Neural cell (in vitro differentiated cells): ENCODE results near the gene LRRC38. TPM values are rescaled to one million over a fixed set of nuclear protein-coding genes. Genes with fewer than 3 reads are reported as not detected.
A peak's percentile ranks its signal among the peaks of the same experiment; 100 is the strongest.

Source experiments
- H2AFZ ChIP-seq: fragments of 200-600, 300-800 bp; sonication (generic), shearing (Covaris generic); 2 replicates; pipeline ENCODE4 v1.6.0; 2014; ENCODE audit warnings: low read depth, mild to moderate bottlenecking, antibody characterized with exemption, low read length, moderate library complexity
- H3F3A ChIP-seq: fragments of 200-600 bp; shearing (Covaris generic); 2 replicates; pipeline ENCODE4 v1.6.1; 2016; ENCODE audit warnings: mild to moderate bottlenecking, moderate library complexity, mixed read lengths, antibody characterized with exemption, low read length; ENCODE audit not compliant: insufficient read depth, poor library complexity, severe bottlenecking
- H3K27ac ChIP-seq: fragments of 200-600, 300-800 bp; sonication (generic), shearing (Covaris generic); 2 replicates; pipeline ENCODE4 v1.5.1; 2014; ENCODE audit warnings: mild to moderate bottlenecking, low read length, moderate library complexity
- H3K27me3 ChIP-seq: fragments of 300-800, 200-600 bp; sonication (generic), shearing (Covaris generic); 2 replicates; pipeline ENCODE4 v1.6.0; 2014; ENCODE audit warnings: mild to moderate bottlenecking, low read depth, low read length, moderate library complexity; ENCODE audit not compliant: insufficient read depth
- H3K36me3 ChIP-seq: fragments of 300-800, 200-600 bp; sonication (generic), shearing (Covaris generic); 2 replicates; pipeline ENCODE4 v1.5.1; 2014; ENCODE audit warnings: mild to moderate bottlenecking, antibody characterized with exemption, low read length, moderate library complexity; ENCODE audit not compliant: insufficient read depth
- H3K4me2 ChIP-seq: fragments of 300-800, 200-600 bp; sonication (generic), shearing (Covaris generic); 2 replicates; pipeline ENCODE4 v1.6.0; 2014; ENCODE audit warnings: mild to moderate bottlenecking, low read length
- H3K4me3 ChIP-seq: fragments of 300-800, 200-600 bp; sonication (generic), shearing (Covaris generic); 2 replicates; pipeline ENCODE4 v1.5.1; 2014; ENCODE audit warnings: mild to moderate bottlenecking, low read length, moderate library complexity
- H3K79me2 ChIP-seq: fragments of 200-600 bp; shearing (Covaris generic); replicated peaks from 2 replicates; pipeline ENCODE4 v1.6.0; 2014; ENCODE audit warnings: mild to moderate bottlenecking, low read length, moderate library complexity; ENCODE audit not compliant: insufficient read depth
- H3K9ac ChIP-seq: fragments of 300-800, 200-600 bp; sonication (generic), shearing (Covaris generic); 2 replicates; pipeline ENCODE4 v1.6.1; 2016; ENCODE audit warnings: mild to moderate bottlenecking, low read length, mixed read lengths
- H3K9me2 ChIP-seq: fragments of 200-600 bp; shearing (Covaris generic); 2 replicates; pipeline ENCODE4 v1.6.1; 2016; ENCODE audit warnings: mild to moderate bottlenecking, low read length, mixed read lengths; ENCODE audit not compliant: insufficient read depth
- H3K9me3 ChIP-seq: fragments of 200-600, 300-800 bp; sonication (generic), shearing (Covaris generic); 2 replicates; pipeline ENCODE4 v1.6.1; 2016; ENCODE audit warnings: mild to moderate bottlenecking, mixed run types, low read length, moderate library complexity, mixed read lengths
- H4K20me1 ChIP-seq: fragments of 200-600 bp; shearing (Covaris generic); 2 replicates; pipeline ENCODE4 v1.6.1; 2016; ENCODE audit warnings: mild to moderate bottlenecking, mixed run types; ENCODE audit not compliant: insufficient read depth
- EP300 ChIP-seq: fragments of 450-650 bp; conservative IDR thresholded peaks from 2 replicates; pipeline ENCODE4 v1.6.1; 2014; ENCODE audit warnings: antibody characterized with exemption, mild to moderate bottlenecking, moderate library complexity; ENCODE audit not compliant: poor library complexity, severe bottlenecking
- EZH2 ChIP-seq: fragments of 200-600, 300-800 bp; shearing (Covaris generic), sonication (generic); IDR thresholded peaks from 2 replicates; pipeline ENCODE4 v1.6.1; 2014; ENCODE audit warnings: antibody characterized with exemption, low read length, borderline replicate concordance, mild to moderate bottlenecking; ENCODE audit not compliant: insufficient read depth, poor library complexity, severe bottlenecking
- MXI1 ChIP-seq: fragments of 450-650 bp; conservative IDR thresholded peaks from 2 replicates; pipeline ENCODE4 v1.6.1; 2014; ENCODE audit warnings: antibody characterized with exemption, mild to moderate bottlenecking; ENCODE audit not compliant: poor library complexity, severe bottlenecking
- POLR2AphosphoS5 ChIP-seq: IDR thresholded peaks from 2 replicates; pipeline ENCODE4 v1.6.1; 2012
- RAD21 ChIP-seq: fragments of 450-650 bp; conservative IDR thresholded peaks from 2 replicates; pipeline ENCODE4 v1.6.1; 2014; ENCODE audit warnings: antibody characterized with exemption, mild to moderate bottlenecking, moderate library complexity
- SMC3 ChIP-seq: fragments of 450-650 bp; conservative IDR thresholded peaks from 2 replicates; pipeline ENCODE4 v1.6.1; 2014; ENCODE audit warnings: antibody characterized with exemption, mild to moderate bottlenecking, moderate library complexity; ENCODE audit not compliant: poor library complexity
- TAF1 ChIP-seq: IDR thresholded peaks from 2 replicates; pipeline ENCODE4 v1.6.1; 2012; ENCODE audit warnings: low read depth
- polyA plus RNA-seq: library from polyadenylated mRNA; depleted of rRNA; stranded (reverse); fragments of >200 nt; gene quantifications from 2 replicates; pipeline ENCODE4 v1.2.3, GENCODE V29; 2014
- TF ChIP-seq, protein P1 (sequence below): fragments of 450-650 bp; IDR thresholded peaks from 2 replicates; pipeline ENCODE4 v1.5.1; 2014; ENCODE audit warnings: antibody characterized with exemption, mild to moderate bottlenecking, moderate library complexity; ENCODE audit not compliant: poor library complexity, severe bottlenecking
- TF ChIP-seq, protein P2 (sequence below): IDR thresholded peaks from 2 replicates; pipeline ENCODE4 v1.6.1; 2012; ENCODE audit warnings: borderline replicate concordance

Gene LRRC38
- polyA plus RNA-seq, 1 donor from 2014 or later = not detected

DNA sequence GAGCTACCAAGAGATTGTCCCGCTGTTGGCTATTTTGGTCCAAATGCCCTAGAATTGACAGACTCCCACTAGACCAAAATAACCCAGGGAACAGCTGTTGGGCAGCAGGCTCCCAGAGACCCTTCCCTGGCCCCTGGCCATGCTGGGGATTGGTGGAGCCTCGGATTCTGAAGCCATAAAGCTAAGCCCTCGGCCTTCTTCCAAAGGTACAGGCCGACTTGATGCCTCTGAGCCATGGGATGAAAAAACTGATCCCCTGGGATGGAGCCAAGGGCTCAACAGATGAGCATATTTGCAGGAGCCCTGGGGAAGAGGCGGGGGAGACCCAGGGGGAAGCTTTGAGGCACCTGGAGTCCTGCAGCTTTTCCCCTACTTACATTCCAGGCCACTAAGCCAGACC lies 1.0 kb upstream of the LRRC38 start:
- no peak overlapping the region for H2AFZ ChIP-seq
- H3K9ac ChIP-seq = no peak overlapping the region
- H3K4me3 ChIP-seq = no peak overlapping the region
- H3K27me3 ChIP-seq = peaks cover 85% of the 10 kb centered on the region
- H3K9me3 ChIP-seq = peaks cover 2% of the 10 kb centered on the region
- no peaks in the 10 kb centered on the region for H4K20me1 ChIP-seq
- H3K27ac ChIP-seq = no peak overlapping the region
- no peaks in the 10 kb centered on the region for H3K9me2 ChIP-seq
- H3K36me3 ChIP-seq = no peaks in the 10 kb centered on the region
- no peak overlapping the region for H3K4me2 ChIP-seq
- TF ChIP-seq MXI1 (no peak), POLR2AphosphoS5 (no peak), EZH2 (no peak), EP300 (no peak), SMC3 (no peak), RAD21 (no peak), TAF1 (no peak)
- TF ChIP-seq, protein P1, sequence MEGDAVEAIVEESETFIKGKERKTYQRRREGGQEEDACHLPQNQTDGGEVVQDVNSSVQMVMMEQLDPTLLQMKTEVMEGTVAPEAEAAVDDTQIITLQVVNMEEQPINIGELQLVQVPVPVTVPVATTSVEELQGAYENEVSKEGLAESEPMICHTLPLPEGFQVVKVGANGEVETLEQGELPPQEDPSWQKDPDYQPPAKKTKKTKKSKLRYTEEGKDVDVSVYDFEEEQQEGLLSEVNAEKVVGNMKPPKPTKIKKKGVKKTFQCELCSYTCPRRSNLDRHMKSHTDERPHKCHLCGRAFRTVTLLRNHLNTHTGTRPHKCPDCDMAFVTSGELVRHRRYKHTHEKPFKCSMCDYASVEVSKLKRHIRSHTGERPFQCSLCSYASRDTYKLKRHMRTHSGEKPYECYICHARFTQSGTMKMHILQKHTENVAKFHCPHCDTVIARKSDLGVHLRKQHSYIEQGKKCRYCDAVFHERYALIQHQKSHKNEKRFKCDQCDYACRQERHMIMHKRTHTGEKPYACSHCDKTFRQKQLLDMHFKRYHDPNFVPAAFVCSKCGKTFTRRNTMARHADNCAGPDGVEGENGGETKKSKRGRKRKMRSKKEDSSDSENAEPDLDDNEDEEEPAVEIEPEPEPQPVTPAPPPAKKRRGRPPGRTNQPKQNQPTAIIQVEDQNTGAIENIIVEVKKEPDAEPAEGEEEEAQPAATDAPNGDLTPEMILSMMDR = no peak
- TF ChIP-seq, protein P2, sequence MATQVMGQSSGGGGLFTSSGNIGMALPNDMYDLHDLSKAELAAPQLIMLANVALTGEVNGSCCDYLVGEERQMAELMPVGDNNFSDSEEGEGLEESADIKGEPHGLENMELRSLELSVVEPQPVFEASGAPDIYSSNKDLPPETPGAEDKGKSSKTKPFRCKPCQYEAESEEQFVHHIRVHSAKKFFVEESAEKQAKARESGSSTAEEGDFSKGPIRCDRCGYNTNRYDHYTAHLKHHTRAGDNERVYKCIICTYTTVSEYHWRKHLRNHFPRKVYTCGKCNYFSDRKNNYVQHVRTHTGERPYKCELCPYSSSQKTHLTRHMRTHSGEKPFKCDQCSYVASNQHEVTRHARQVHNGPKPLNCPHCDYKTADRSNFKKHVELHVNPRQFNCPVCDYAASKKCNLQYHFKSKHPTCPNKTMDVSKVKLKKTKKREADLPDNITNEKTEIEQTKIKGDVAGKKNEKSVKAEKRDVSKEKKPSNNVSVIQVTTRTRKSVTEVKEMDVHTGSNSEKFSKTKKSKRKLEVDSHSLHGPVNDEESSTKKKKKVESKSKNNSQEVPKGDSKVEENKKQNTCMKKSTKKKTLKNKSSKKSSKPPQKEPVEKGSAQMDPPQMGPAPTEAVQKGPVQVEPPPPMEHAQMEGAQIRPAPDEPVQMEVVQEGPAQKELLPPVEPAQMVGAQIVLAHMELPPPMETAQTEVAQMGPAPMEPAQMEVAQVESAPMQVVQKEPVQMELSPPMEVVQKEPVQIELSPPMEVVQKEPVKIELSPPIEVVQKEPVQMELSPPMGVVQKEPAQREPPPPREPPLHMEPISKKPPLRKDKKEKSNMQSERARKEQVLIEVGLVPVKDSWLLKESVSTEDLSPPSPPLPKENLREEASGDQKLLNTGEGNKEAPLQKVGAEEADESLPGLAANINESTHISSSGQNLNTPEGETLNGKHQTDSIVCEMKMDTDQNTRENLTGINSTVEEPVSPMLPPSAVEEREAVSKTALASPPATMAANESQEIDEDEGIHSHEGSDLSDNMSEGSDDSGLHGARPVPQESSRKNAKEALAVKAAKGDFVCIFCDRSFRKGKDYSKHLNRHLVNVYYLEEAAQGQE = no peak
- H3K79me2 ChIP-seq = no peaks in the 10 kb centered on the region
- no peaks in the 10 kb centered on the region for H3F3A ChIP-seq

DNA sequence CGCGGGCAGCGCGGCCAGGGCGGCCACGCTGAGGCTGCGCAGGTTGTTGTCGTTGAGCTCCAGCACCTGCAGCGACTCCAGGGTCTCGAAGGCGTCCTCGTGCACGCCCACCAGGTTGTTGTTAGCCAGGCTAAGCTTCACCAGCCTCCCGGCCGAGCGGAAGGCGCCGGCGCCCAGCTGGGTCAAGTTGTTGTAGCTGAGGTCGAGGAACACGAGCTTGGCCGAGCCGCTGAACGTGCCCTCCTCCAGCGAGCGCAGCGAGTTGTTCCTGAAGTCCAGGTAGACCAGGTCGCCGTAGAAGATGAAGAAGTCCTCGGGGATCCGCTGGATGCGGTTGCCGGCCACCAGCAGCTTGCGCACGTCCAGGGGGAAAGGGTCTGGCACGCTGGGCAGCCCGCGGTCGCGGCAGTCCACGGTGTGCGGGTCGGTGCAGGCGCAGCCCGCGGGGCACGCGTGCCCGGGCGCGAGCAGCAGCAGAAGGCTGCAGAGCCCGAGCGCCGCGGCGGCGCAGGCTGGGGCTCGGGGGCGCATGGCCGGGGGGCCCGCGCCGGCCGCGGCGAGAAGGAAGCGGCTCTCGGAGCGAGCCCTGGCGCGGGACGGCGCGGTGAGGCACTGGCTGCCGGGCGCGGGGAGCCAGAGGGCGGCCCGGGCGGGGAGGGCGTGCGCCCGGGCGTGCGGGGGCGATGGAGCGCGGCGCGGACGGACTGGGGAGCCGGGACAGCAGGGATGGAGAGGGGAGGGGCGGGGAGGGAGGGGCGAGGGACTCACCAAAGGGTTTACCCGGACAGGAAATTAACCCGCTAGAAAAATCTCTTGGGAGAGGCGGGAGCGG lies 524 bp downstream of the LRRC38 start:
- H3K27me3 ChIP-seq = peaks cover 82% of the 10 kb centered on the region
- no peaks in the 10 kb centered on the region for H3K79me2 ChIP-seq
- no peaks in the 10 kb centered on the region for H3K36me3 ChIP-seq
- H3K4me3 ChIP-seq = peak overlapping the region; percentile 67
- no peaks in the 10 kb centered on the region for H3F3A ChIP-seq
- H3K9me2 ChIP-seq = no peaks in the 10 kb centered on the region
- no peaks in the 10 kb centered on the region for H3K9me3 ChIP-seq
- no peak overlapping the region for H2AFZ ChIP-seq
- H4K20me1 ChIP-seq = no peaks in the 10 kb centered on the region
- peak; percentile 64 for TF ChIP-seq EZH2
- TF ChIP-seq EP300 = no peak
- no peak overlapping the region for H3K9ac ChIP-seq
- H3K27ac ChIP-seq = no peak overlapping the region
- H3K4me2 ChIP-seq = no peak overlapping the region
